Inferior parietal cortex (tissue), 1 donor: ENCODE data around the gene C2.
"Not testable (repeated sequence)": the region's sequence is repeated elsewhere in the genome, so short reads cannot be mapped to it uniquely, and the experiment has no call there.

Source experiments
- DNase-seq: peaks from one replicate; pipeline ENCODE4 v3.0.0-alpha.2; 2016; ENCODE audit errors: extremely low spot score

C2 gene

GRCh38 chr6:31899215-31899614 is 28.3 kb upstream of the C2 start:
- no peak for DNase-seq

- DNase-seq = no peak
These were observed 27.4 kb upstream of the C2 start for GRCh38 chr6:31899882-31900722.

- DNase-seq = peak; percentile 13
These were observed 26.6 kb upstream of the C2 start for GRCh38 chr6:31900917-31901414.

GRCh38 chr6:31901415-31901952 is 26.0 kb upstream of the C2 start:
- DNase-seq = peak; percentile 28

GRCh38 chr6:31901953-31902643 is 25.4 kb upstream of the C2 start, which contains the start of gene ZBTB12:
Gene ZBTB12 (minus strand): TSS chr6:31902086. CDS start chr6:31901305, 781 bp downstream.
- peak; percentile 94 for DNase-seq

GRCh38 chr6:31903957-31904356 is 23.6 kb upstream of the C2 start:
- DNase-seq = no peak

- DNase-seq = no peak
These were observed 22.5 kb upstream of the C2 start for GRCh38 chr6:31905041-31905440.

- no peak for DNase-seq
These were observed 21.4 kb upstream of the C2 start for GRCh38 chr6:31906122-31906521.

- DNase-seq = not testable (repeated sequence)
These were observed 20.8 kb upstream of the C2 start for GRCh38 chr6:31906727-31907126.

- DNase-seq = no peak
These were observed 20.2 kb upstream of the C2 start for GRCh38 chr6:31907158-31907813.

GRCh38 chr6:31908255-31908654 is 19.3 kb upstream of the C2 start:
- DNase-seq = not testable (repeated sequence)

- no peak for DNase-seq
These were observed 18.7 kb upstream of the C2 start for GRCh38 chr6:31908791-31909190.

- DNase-seq = not testable (repeated sequence)
These were observed 18.2 kb upstream of the C2 start for GRCh38 chr6:31909298-31909697.

GRCh38 chr6:31911826-31912585 is 15.5 kb upstream of the C2 start:
- DNase-seq = no peak

- DNase-seq = no peak
These were observed 12.2 kb upstream of the C2 start for GRCh38 chr6:31915351-31915750.

- DNase-seq = no peak
These were observed 11.8 kb upstream of the C2 start for GRCh38 chr6:31915756-31916155.

GRCh38 chr6:31918069-31918720 is 9.3 kb upstream of the C2 start:
- DNase-seq = no peak

GRCh38 chr6:31919624-31920303 is 7.8 kb upstream of the C2 start:
- no peak for DNase-seq

- no peak for DNase-seq
These were observed 6.7 kb upstream of the C2 start for GRCh38 chr6:31920811-31921210.

- DNase-seq = no peak
These were observed 4.6 kb upstream of the C2 start for GRCh38 chr6:31922942-31923341.
